ENCODE results near the gene HSPB3.
"Not testable (repeated sequence)": the region's sequence is repeated elsewhere in the genome, so short reads cannot be mapped to it uniquely, and the experiment has no call there.

DNA sequence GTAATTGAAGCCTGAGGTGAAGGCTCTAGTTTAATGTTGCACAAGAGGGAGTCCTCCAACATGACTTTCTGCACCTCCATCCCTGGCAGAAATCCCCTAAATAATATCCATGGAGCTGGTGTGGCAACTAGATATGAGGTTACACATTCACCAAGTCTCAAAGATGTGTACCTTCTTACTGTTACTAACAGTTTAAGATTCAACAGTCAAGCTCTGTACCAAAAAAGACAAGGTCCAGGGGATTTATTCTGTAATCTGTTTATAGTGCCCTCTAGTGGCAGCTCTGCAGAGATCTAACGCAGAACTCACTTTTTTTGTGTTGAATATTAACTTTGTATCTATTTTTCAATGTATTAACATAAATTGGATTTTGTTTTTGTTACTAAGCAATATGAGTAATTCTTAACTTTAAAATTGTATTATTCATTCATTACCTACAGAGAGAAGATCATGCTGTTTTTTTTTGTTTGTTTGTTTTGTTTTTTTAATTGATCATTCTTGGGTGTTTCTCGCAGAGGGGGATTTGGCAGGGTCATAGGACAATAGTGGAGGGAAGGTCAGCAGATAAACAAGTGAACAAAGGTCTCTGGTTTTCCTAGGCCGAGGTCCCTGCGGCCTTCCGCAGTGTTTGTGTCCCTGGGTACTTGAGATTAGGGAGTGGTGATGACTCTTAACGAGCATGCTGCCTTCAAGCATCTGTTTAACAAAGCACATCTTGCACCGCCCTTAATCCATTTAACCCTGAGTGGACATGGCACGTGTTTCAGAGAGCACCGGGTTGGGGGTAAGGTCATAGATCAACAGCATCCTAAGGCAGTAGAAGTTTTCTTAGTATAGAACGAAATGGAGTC lies 35.7 kb upstream of the HSPB3 start:
- TF ChIP-seq GLIS3 (CRISPR knock-in tag; IDR thresholded peaks at IDR 0.05); SNAI2 (CRISPR knock-in tag; IDR thresholded peaks at IDR 0.05); RARB (CRISPR knock-in tag; IDR thresholded peaks at IDR 0.05); BACH2 (CRISPR knock-in tag; IDR thresholded peaks at IDR 0.05; ENCODE audit: borderline replicate concordance); ZFP3 (CRISPR knock-in tag; IDR thresholded peaks at IDR 0.05); TCF4 (CRISPR knock-in tag; IDR thresholded peaks at IDR 0.05; ENCODE audit: borderline replicate concordance): not testable (repeated sequence)
- TF ChIP-seq, protein P1, sequence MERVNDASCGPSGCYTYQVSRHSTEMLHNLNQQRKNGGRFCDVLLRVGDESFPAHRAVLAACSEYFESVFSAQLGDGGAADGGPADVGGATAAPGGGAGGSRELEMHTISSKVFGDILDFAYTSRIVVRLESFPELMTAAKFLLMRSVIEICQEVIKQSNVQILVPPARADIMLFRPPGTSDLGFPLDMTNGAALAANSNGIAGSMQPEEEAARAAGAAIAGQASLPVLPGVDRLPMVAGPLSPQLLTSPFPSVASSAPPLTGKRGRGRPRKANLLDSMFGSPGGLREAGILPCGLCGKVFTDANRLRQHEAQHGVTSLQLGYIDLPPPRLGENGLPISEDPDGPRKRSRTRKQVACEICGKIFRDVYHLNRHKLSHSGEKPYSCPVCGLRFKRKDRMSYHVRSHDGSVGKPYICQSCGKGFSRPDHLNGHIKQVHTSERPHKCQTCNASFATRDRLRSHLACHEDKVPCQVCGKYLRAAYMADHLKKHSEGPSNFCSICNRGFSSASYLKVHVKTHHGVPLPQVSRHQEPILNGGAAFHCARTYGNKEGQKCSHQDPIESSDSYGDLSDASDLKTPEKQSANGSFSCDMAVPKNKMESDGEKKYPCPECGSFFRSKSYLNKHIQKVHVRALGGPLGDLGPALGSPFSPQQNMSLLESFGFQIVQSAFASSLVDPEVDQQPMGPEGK (CRISPR knock-in tag; IDR thresholded peaks at IDR 0.05; ENCODE audit: borderline replicate concordance), result not testable (repeated sequence)
- TF ChIP-seq, protein P2, sequence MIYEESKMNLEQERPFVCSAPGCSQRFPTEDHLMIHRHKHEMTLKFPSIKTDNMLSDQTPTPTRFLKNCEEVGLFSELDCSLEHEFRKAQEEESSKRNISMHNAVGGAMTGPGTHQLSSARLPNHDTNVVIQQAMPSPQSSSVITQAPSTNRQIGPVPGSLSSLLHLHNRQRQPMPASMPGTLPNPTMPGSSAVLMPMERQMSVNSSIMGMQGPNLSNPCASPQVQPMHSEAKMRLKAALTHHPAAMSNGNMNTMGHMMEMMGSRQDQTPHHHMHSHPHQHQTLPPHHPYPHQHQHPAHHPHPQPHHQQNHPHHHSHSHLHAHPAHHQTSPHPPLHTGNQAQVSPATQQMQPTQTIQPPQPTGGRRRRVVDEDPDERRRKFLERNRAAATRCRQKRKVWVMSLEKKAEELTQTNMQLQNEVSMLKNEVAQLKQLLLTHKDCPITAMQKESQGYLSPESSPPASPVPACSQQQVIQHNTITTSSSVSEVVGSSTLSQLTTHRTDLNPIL (CRISPR knock-in tag; IDR thresholded peaks at IDR 0.05; ENCODE audit: low read depth), result not testable (repeated sequence)
- TF ChIP-seq, protein P3, sequence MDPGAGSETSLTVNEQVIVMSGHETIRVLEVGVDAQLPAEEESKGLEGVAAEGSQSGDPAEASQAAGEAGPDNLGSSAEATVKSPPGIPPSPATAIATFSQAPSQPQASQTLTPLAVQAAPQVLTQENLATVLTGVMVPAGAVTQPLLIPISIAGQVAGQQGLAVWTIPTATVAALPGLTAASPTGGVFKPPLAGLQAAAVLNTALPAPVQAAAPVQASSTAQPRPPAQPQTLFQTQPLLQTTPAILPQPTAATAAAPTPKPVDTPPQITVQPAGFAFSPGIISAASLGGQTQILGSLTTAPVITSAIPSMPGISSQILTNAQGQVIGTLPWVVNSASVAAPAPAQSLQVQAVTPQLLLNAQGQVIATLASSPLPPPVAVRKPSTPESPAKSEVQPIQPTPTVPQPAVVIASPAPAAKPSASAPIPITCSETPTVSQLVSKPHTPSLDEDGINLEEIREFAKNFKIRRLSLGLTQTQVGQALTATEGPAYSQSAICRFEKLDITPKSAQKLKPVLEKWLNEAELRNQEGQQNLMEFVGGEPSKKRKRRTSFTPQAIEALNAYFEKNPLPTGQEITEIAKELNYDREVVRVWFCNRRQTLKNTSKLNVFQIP (CRISPR knock-in tag; IDR thresholded peaks at IDR 0.05; ENCODE audit: borderline replicate concordance, low read depth), result not testable (repeated sequence)

Measured in SK-N-SH treated with all-trans-retinoic acid at 6 μM for 48 hours (cell line).